Esophagus muscularis mucosa (tissue), 4 donors: ENCODE measurements around the gene BNIP3. TPM values are rescaled to one million over a fixed set of nuclear protein-coding genes. Genes with fewer than 3 reads are reported as not detected.

Experiments used
- DNase-seq: peaks from one replicate; pipeline ENCODE4 v3.0.0-alpha.2; 2017; ENCODE audit errors: extremely low spot score
- H3K27ac ChIP-seq, 4 donors: fragments of 200-600 bp; sonication (generic); replicated peaks in 1 of 4; 1 replicate in 3 of 4; 2 replicates in 1 of 4; pipeline ENCODE4 v1.5.1; 2016 to 2019; ENCODE audit warnings: mild to moderate bottlenecking in 1 of 4
- H3K27me3 ChIP-seq, 4 donors: fragments of 200-600 bp; sonication (generic); one replicate each; pipeline versions ENCODE4 v1.5.1 to v1.6.0; 2016 to 2019
- H3K36me3 ChIP-seq, 4 donors: fragments of 200-600 bp; sonication (generic); one replicate each; pipeline ENCODE4 v1.5.1; 2016 to 2019
- H3K4me1 ChIP-seq, 4 donors: fragments of 200-600 bp; sonication (generic); one replicate each; pipeline ENCODE4 v1.5.1; 2016 to 2019
- H3K4me3 ChIP-seq, 4 donors: fragments of 200-600 bp; sonication (generic); 1 replicate in 2 of 4; 2 replicates in 2 of 4; pipeline ENCODE4 v1.5.1; 2016 to 2019; ENCODE audit warnings: mild to moderate bottlenecking in 4 of 4, moderate library complexity in 1 of 4
- H3K9me3 ChIP-seq, 4 donors: fragments of 200-600 bp; sonication (generic); 1 replicate in 3 of 4; 2 replicates in 1 of 4; pipeline ENCODE4 v1.5.1; 2016 to 2019
- CTCF ChIP-seq, 3 experiments: fragments of 200-600 bp in 2 of 3; fragments of 450-650 bp in 1 of 3; sonication (generic) in 2 of 3; IDR thresholded peaks; one replicate each; pipeline ENCODE4 v1.5.1; 2017 to 2019; ENCODE audit warnings: antibody characterized with exemption in 3 of 3, mild to moderate bottlenecking in 2 of 3, moderate library complexity in 1 of 3
- EP300 ChIP-seq: sonication (generic); formaldehyde crosslinking; IDR thresholded peaks from one replicate; pipeline ENCODE4 v1.6.1; 2017; ENCODE audit warnings: antibody characterized with exemption
- POLR2A ChIP-seq: fragments of 450-650 bp; IDR thresholded peaks from one replicate; pipeline ENCODE4 v1.6.1; 2017; ENCODE audit warnings: antibody characterized with exemption, moderate library complexity, mild to moderate bottlenecking, low read depth
- POLR2AphosphoS5 ChIP-seq, 2 donors: sonication (generic); formaldehyde crosslinking; IDR thresholded peaks; one replicate each; pipeline ENCODE4 v1.6.1; 2017; ENCODE audit warnings: antibody characterized with exemption in 2 of 2
- WGBS: methylation state at CpG from one replicate; pipeline ENCODE4 v1.1.5; 2018; 5-methylcytosine and 5-hydroxymethylcytosine counted together
- intact Hi-C: fragments of 100-400 bp; cut with DNase I; formaldehyde crosslinking; loops from one replicate; pipeline ENCODE4 v1.15.1; 2023
- total RNA-seq, 4 donors: library from RNA; depleted of rRNA; stranded (reverse); fragments of >200 nt; gene quantifications; one replicate each; pipeline versions ENCODE4 v1.1.0 to v1.2.1, GENCODE V29; 2016

BNIP3 gene
- total RNA-seq, 4 donors from 2014 or later, result 51.4 to 68.9 (median 62.6) TPM

- no peak for TF ChIP-seq POLR2A
- no peak for TF ChIP-seq CTCF (IDR thresholded peaks at IDR 0.05)
- no peak for TF ChIP-seq POLR2AphosphoS5 (IDR thresholded peaks at IDR 0.05)
- no peak for TF ChIP-seq EP300
- peaks cover 48 to 61% (median 53%) of the 10 kb centered on the region in 4 donors for H3K4me1 ChIP-seq
- intact Hi-C loops, result no loop called here
- no peak for DNase-seq
- no peaks in the 10 kb centered on the region for H3K9me3 ChIP-seq
- H3K36me3 ChIP-seq, result peaks cover 0 to 12% (median 2%) of the 10 kb centered on the region in 4 donors
- H3K4me3 ChIP-seq, result no peak overlapping the region
- no peak overlapping the region for H3K27ac ChIP-seq
- 88% methylated on average over 13 of the region's 13 CpGs for WGBS
- no peaks in the 10 kb centered on the region for H3K27me3 ChIP-seq
Observed at GRCh38 chr10:131977323-131978096, 4.2 kb downstream of the BNIP3 start.

- H3K4me3 ChIP-seq, result no peak overlapping the region
- peaks cover 44 to 57% (median 52%) of the 10 kb centered on the region in 4 donors for H3K4me1 ChIP-seq
- WGBS, result 96% methylated on average over 10 of the region's 10 CpGs
- H3K27me3 ChIP-seq, result no peaks in the 10 kb centered on the region
- no peak for DNase-seq
- no peaks in the 10 kb centered on the region for H3K9me3 ChIP-seq
- no peak for TF ChIP-seq CTCF (IDR thresholded peaks at IDR 0.05)
- no peak for TF ChIP-seq POLR2AphosphoS5 (IDR thresholded peaks at IDR 0.05)
- TF ChIP-seq EP300, result no peak
- no peak for TF ChIP-seq POLR2A
- H3K27ac ChIP-seq, result no peak overlapping the region
- H3K36me3 ChIP-seq, result peaks cover 3 to 27% (median 16%) of the 10 kb centered on the region in 4 donors
- intact Hi-C loops, result no loop called here
Observed at GRCh38 chr10:131975796-131976195, 5.9 kb downstream of the BNIP3 start.

- peaks cover 36 to 49% (median 44%) of the 10 kb centered on the region in 4 donors for H3K4me1 ChIP-seq
- 70% methylated on average over 6 of the region's 6 CpGs for WGBS
- no peak for TF ChIP-seq CTCF (IDR thresholded peaks at IDR 0.05)
- no peak for TF ChIP-seq POLR2A
- no peak for TF ChIP-seq POLR2AphosphoS5 (IDR thresholded peaks at IDR 0.05)
- no peak for TF ChIP-seq EP300
- no peak overlapping the region for H3K4me3 ChIP-seq
- no peaks in the 10 kb centered on the region for H3K9me3 ChIP-seq
- H3K27ac ChIP-seq, result no peak overlapping the region
- H3K27me3 ChIP-seq, result no peaks in the 10 kb centered on the region
- intact Hi-C loops, result no loop called here
- peaks cover 11 to 35% (median 23%) of the 10 kb centered on the region in 4 donors for H3K36me3 ChIP-seq
- no peak for DNase-seq
Observed at GRCh38 chr10:131975003-131975402, 6.7 kb downstream of the BNIP3 start.

- no peaks in the 10 kb centered on the region for H3K27me3 ChIP-seq
- H3K4me1 ChIP-seq, result peaks cover 28 to 45% (median 37%) of the 10 kb centered on the region in 4 donors
- 93% methylated on average over 14 of the region's 14 CpGs for WGBS
- no peaks in the 10 kb centered on the region for H3K9me3 ChIP-seq
- H3K27ac ChIP-seq, result no peak overlapping the region
- DNase-seq, result no peak
- intact Hi-C loops, result no loop called here
- H3K4me3 ChIP-seq, result no peak overlapping the region
- peaks cover 19 to 43% (median 31%) of the 10 kb centered on the region in 4 donors for H3K36me3 ChIP-seq
- TF ChIP-seq EP300 (no peak), CTCF (IDR thresholded peaks at IDR 0.05) (no peak), POLR2AphosphoS5 (IDR thresholded peaks at IDR 0.05) (no peak), POLR2A (no peak)
Observed at GRCh38 chr10:131974034-131974817, 7.5 kb downstream of the BNIP3 start.
